Measurements from ENCODE around the gene POLH. TPM values are rescaled to one million over a fixed set of nuclear protein-coding genes. Genes with fewer than 3 reads are reported as not detected.
"Not testable (repeated sequence)": the region's sequence is repeated elsewhere in the genome, so short reads cannot be mapped to it uniquely, and the experiment has no call there.

Gene POLH
- total RNA-seq, 1 donor from 2014 or later: 21.2 TPM

- no peaks in the 10 kb centered on the region for H3K4me1 Mint-ChIP-seq (ENCODE audit: low read depth)
- DNase-seq (ENCODE audit: low spot score): no peak
- no peak overlapping the region for H3K27ac Mint-ChIP-seq (ENCODE audit: unreplicated experiment)
- H3K36me3 Mint-ChIP-seq (ENCODE audit: low read depth): peaks cover 28% of the 10 kb centered on the region
- no peak for TF ChIP-seq CTCF (IDR thresholded peaks at IDR 0.05)
- no peaks in the 10 kb centered on the region for H3K27me3 Mint-ChIP-seq (ENCODE audit: low read depth)
- no peaks in the 10 kb centered on the region for H3K9me3 Mint-ChIP-seq (ENCODE audit: low read depth)
- H3K4me3 Mint-ChIP-seq (ENCODE audit: unreplicated experiment): no peak overlapping the region
Measured at GRCh38 chr6:43588194-43588593, 12.2 kb downstream of the POLH start.

- not testable (repeated sequence) for H3K4me3 Mint-ChIP-seq (ENCODE audit: unreplicated experiment)
- H3K36me3 Mint-ChIP-seq (ENCODE audit: low read depth): peaks cover 20% of the 10 kb centered on the region
Measured at GRCh38 chr6:43589564-43589963, 13.6 kb downstream of the POLH start.

DNA sequence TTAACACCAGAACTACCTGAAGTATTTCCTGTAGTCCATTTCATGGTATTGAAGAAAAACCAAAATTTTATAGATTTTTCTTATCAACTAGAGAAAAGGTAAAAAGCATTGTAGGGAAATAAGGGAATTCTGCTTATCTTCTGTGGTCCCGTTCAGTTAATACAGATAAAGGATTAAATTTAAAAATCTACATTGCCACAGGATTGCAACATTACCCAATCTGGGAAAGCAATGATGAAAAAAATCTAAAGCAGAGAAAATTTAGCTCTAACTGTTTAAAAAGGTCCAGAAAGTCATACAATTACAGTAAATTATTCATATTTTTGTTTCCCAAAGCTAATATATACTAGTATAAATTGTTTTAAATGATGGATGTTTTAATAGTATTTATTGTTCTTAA is 18.0 kb downstream of the POLH start:
- Mint-ChIP-seq H3K4me1 (ENCODE audit: low read depth) (no peaks in the 10 kb centered on the region), H3K36me3 (ENCODE audit: low read depth) (peaks cover 13% of the 10 kb centered on the region), H3K9me3 (ENCODE audit: low read depth) (no peaks in the 10 kb centered on the region), H3K27ac (ENCODE audit: unreplicated experiment) (no peak overlapping the region), H3K4me3 (ENCODE audit: unreplicated experiment) (no peak overlapping the region), H3K27me3 (ENCODE audit: low read depth) (no peaks in the 10 kb centered on the region)
- no peak for TF ChIP-seq CTCF (IDR thresholded peaks at IDR 0.05)
- no peak for DNase-seq (ENCODE audit: low spot score)

More at GRCh38 chr6:43589564-43589963, 13.6 kb downstream of the POLH start:
- H3K4me1 Mint-ChIP-seq (ENCODE audit: low read depth); H3K9me3 Mint-ChIP-seq (ENCODE audit: low read depth); H3K27ac Mint-ChIP-seq (ENCODE audit: unreplicated experiment); DNase-seq (ENCODE audit: low spot score); H3K27me3 Mint-ChIP-seq (ENCODE audit: low read depth): not testable (repeated sequence)

DNA sequence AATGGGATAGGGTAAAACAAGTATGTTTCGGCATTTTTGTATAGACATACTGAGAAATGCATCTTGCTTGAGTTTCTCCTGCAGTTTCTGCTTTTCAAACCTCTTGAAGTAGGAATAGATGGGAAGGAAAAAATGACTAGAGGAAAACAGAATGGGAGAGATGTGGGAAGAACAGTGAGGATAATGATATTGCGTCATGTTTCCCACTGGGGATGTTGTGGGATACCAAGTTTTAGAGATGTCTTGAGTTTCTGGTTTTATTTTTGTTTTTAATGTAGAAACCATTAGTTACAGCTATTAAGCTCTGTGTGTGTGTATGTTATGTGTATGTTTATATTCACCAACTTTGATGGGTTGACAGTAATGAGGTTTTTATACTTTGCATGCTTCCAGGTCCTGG is 24.6 kb downstream of the POLH start:
- peaks cover 18% of the 10 kb centered on the region for H3K36me3 Mint-ChIP-seq (ENCODE audit: low read depth)
- H3K9me3 Mint-ChIP-seq (ENCODE audit: low read depth): no peaks in the 10 kb centered on the region
- TF ChIP-seq CTCF (IDR thresholded peaks at IDR 0.05): no peak
- H3K27me3 Mint-ChIP-seq (ENCODE audit: low read depth): no peaks in the 10 kb centered on the region
- H3K4me1 Mint-ChIP-seq (ENCODE audit: low read depth): peaks cover 4% of the 10 kb centered on the region
- H3K4me3 Mint-ChIP-seq (ENCODE audit: unreplicated experiment): no peak overlapping the region
- H3K27ac Mint-ChIP-seq (ENCODE audit: unreplicated experiment): no peak overlapping the region
- no peak for DNase-seq (ENCODE audit: low spot score)

DNA sequence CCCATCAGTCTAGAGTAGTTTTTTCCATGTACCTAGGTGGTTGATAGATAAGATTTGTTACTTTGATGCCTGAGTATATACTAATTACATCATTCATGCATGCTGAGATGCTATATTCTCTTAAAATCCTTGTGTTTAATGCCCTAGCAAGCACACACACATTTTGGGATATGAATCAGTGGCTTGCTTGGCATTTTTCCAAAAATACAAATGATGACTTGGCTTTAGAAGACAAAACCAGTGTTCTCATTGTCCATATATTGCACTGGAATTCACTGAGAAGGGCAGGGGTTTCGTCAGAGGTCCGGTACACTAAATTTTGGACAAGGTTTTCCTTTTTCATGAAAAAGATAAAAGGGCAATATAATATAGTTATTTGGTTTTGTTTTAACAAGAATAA is 28.2 kb downstream of the POLH start:
- no peaks in the 10 kb centered on the region for H3K27me3 Mint-ChIP-seq (ENCODE audit: low read depth)
- peaks cover 16% of the 10 kb centered on the region for H3K36me3 Mint-ChIP-seq (ENCODE audit: low read depth)
- H3K27ac Mint-ChIP-seq (ENCODE audit: unreplicated experiment): no peak overlapping the region
- DNase-seq (ENCODE audit: low spot score): no peak
- H3K4me3 Mint-ChIP-seq (ENCODE audit: unreplicated experiment): no peak overlapping the region
- no peaks in the 10 kb centered on the region for H3K9me3 Mint-ChIP-seq (ENCODE audit: low read depth)
- no peak for TF ChIP-seq CTCF (IDR thresholded peaks at IDR 0.05)
- H3K4me1 Mint-ChIP-seq (ENCODE audit: low read depth): peaks cover 15% of the 10 kb centered on the region

DNA sequence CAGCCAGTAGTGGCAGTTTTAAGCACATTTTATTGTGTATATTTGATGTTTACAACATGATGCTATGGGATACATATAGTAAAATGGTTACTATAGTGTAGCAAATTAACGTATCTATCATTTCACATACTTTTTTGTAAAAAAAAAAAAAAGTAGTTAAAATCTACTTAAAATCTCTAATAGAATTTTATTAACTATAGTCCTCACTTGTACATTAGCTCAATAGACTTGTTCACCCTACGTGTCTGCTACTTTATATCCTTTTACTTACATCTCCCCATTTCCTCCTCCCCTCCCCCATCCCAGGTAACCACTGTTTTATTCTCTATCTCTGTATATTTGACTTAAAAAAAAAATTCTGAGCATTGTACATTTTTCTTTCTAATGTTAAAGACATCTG is 30.0 kb downstream of the POLH start:
- Mint-ChIP-seq H3K36me3 (ENCODE audit: low read depth) (peaks cover 18% of the 10 kb centered on the region), H3K27me3 (ENCODE audit: low read depth) (no peaks in the 10 kb centered on the region), H3K4me3 (ENCODE audit: unreplicated experiment) (no peak overlapping the region), H3K9me3 (ENCODE audit: low read depth) (no peaks in the 10 kb centered on the region), H3K4me1 (ENCODE audit: low read depth) (peaks cover 15% of the 10 kb centered on the region), H3K27ac (ENCODE audit: unreplicated experiment) (no peak overlapping the region)
- no peak for DNase-seq (ENCODE audit: low spot score)
- TF ChIP-seq CTCF (IDR thresholded peaks at IDR 0.05): no peak
